Ishikawa (cell line): ENCODE measurements around the gene SKOR1.

ENCODE experiments used
- CEBPB ChIP-seq: IDR thresholded peaks from 2 replicates; pipeline ENCODE4 v1.6.1; 2012
- CREB1 ChIP-seq: IDR thresholded peaks from 2 replicates; pipeline ENCODE4 v1.6.1; 2012; ENCODE audit warnings: low read depth
- EGR1 ChIP-seq: IDR thresholded peaks from 2 replicates; pipeline ENCODE4 v1.6.1; 2012
- EP300 ChIP-seq: IDR thresholded peaks from 2 replicates; pipeline ENCODE4 v1.6.1; 2012; ENCODE audit warnings: borderline replicate concordance
- FOXM1 ChIP-seq: IDR thresholded peaks from 2 replicates; pipeline ENCODE4 v1.6.1; 2012; ENCODE audit warnings: low read depth, borderline replicate concordance
- MAX ChIP-seq: IDR thresholded peaks from 2 replicates; pipeline ENCODE4 v1.6.1; 2012
- NFIC ChIP-seq: IDR thresholded peaks from 2 replicates; pipeline ENCODE4 v1.6.1; 2012
- RAD21 ChIP-seq: IDR thresholded peaks from 2 replicates; pipeline ENCODE4 v1.6.1; 2012; ENCODE audit warnings: low read depth
- REST ChIP-seq: IDR thresholded peaks from 2 replicates; pipeline ENCODE4 v1.6.1; 2012; ENCODE audit warnings: low read depth, mild to moderate bottlenecking
- TAF1 ChIP-seq: IDR thresholded peaks from 2 replicates; pipeline ENCODE4 v1.6.1; 2012; ENCODE audit warnings: low read depth, mild to moderate bottlenecking
- TEAD4 ChIP-seq: IDR thresholded peaks from 2 replicates; pipeline ENCODE4 v1.6.1; 2012
- USF1 ChIP-seq: IDR thresholded peaks from 2 replicates; pipeline ENCODE4 v1.6.1; 2012
- YY1 ChIP-seq: IDR thresholded peaks from 2 replicates; pipeline ENCODE4 v1.6.1; 2012; ENCODE audit warnings: low read depth
- ZBTB7A ChIP-seq: IDR thresholded peaks from 2 replicates; pipeline ENCODE4 v1.6.1; 2012; ENCODE audit warnings: low read depth

- TF ChIP-seq EP300 (no peak), CEBPB (no peak), EGR1 (no peak), YY1 (no peak), TAF1 (no peak), USF1 (no peak), CREB1 (no peak), MAX (no peak), REST (no peak), NFIC (no peak), FOXM1 (no peak), RAD21 (no peak), TEAD4 (no peak), ZBTB7A (no peak)
Measured at GRCh38 chr15:67831363-67831762, 6.1 kb downstream of the SKOR1 start.
